ENCODE results near the gene HEBP2. TPM values are rescaled to one million over a fixed set of nuclear protein-coding genes. Genes with fewer than 3 reads are reported as not detected.

The HEBP2 gene
- total RNA-seq, 1 donor from 2014 or later = 41.9 TPM

- intact Hi-C loops (cut with DNase I) = no loop called here
- no peak for DNase-seq
- H3K27ac ChIP-seq = no peak overlapping the region
- H3K36me3 ChIP-seq = peaks cover 11% of the 10 kb centered on the region
- no peaks in the 10 kb centered on the region for H3K4me1 ChIP-seq
- H3K27me3 ChIP-seq = no peaks in the 10 kb centered on the region
- no peak overlapping the region for H3K4me3 ChIP-seq
- no peak for ATAC-seq
- no peak for TF ChIP-seq CTCF (IDR thresholded peaks at IDR 0.05)
- H3K9me3 ChIP-seq = no peaks in the 10 kb centered on the region
Observed at GRCh38 chr6:138441965-138442364, 37.9 kb downstream of the HEBP2 start.

- DNase-seq (no peak), ATAC-seq (no peak)
- Histone ChIP-seq H3K36me3 (peaks cover 15% of the 10 kb centered on the region), H3K27me3 (no peaks in the 10 kb centered on the region), H3K27ac (no peak overlapping the region), H3K4me3 (no peak overlapping the region), H3K4me1 (no peaks in the 10 kb centered on the region), H3K9me3 (no peaks in the 10 kb centered on the region)
- intact Hi-C loops (cut with DNase I) = no loop called here
- TF ChIP-seq CTCF (IDR thresholded peaks at IDR 0.05) = no peak
Observed at GRCh38 chr6:138442663-138443062, 38.6 kb downstream of the HEBP2 start.

GRCh38 chr6:138443979-138444378 lies 40.0 kb downstream of the HEBP2 start:
- Histone ChIP-seq H3K9me3 (no peaks in the 10 kb centered on the region), H3K27me3 (no peaks in the 10 kb centered on the region), H3K27ac (no peak overlapping the region), H3K4me1 (no peaks in the 10 kb centered on the region), H3K36me3 (peaks cover 15% of the 10 kb centered on the region), H3K4me3 (no peak overlapping the region)
- ATAC-seq (no peak), DNase-seq (no peak)
- TF ChIP-seq CTCF (IDR thresholded peaks at IDR 0.05) = no peak
- intact Hi-C loops (cut with DNase I) = no loop called here

- intact Hi-C loops (cut with DNase I) = no loop called here
- H3K36me3 ChIP-seq = peaks cover 9% of the 10 kb centered on the region
- no peaks in the 10 kb centered on the region for H3K27me3 ChIP-seq
- ATAC-seq = no peak
- TF ChIP-seq CTCF (IDR thresholded peaks at IDR 0.05) = no peak
- H3K4me1 ChIP-seq = no peaks in the 10 kb centered on the region
- no peak for DNase-seq
- H3K4me3 ChIP-seq = no peak overlapping the region
- H3K27ac ChIP-seq = no peak overlapping the region
- H3K9me3 ChIP-seq = no peaks in the 10 kb centered on the region
Observed at GRCh38 chr6:138446821-138447220, 42.8 kb downstream of the HEBP2 start.

- ATAC-seq = no peak
- TF ChIP-seq CTCF (IDR thresholded peaks at IDR 0.05) = no peak
- Histone ChIP-seq H3K4me3 (no peak overlapping the region), H3K36me3 (peaks cover 8% of the 10 kb centered on the region), H3K27ac (no peak overlapping the region), H3K4me1 (no peaks in the 10 kb centered on the region), H3K9me3 (no peaks in the 10 kb centered on the region), H3K27me3 (no peaks in the 10 kb centered on the region)
- no peak for DNase-seq
- intact Hi-C loops (cut with DNase I) = no loop called here
Observed at GRCh38 chr6:138450445-138450844, 46.4 kb downstream of the HEBP2 start.

GRCh38 chr6:138451043-138451442 lies 47.0 kb downstream of the HEBP2 start:
- Histone ChIP-seq H3K9me3 (no peaks in the 10 kb centered on the region), H3K36me3 (peaks cover 8% of the 10 kb centered on the region), H3K27me3 (no peaks in the 10 kb centered on the region), H3K4me1 (peaks cover 4% of the 10 kb centered on the region), H3K27ac (no peak overlapping the region), H3K4me3 (no peak overlapping the region)
- no peak for TF ChIP-seq CTCF (IDR thresholded peaks at IDR 0.05)
- DNase-seq (no peak), ATAC-seq (no peak)
- intact Hi-C loops (cut with DNase I) = no loop called here
